Kidney glomerular epithelial cell (primary cell): Measurements from ENCODE around the gene EMILIN2.

Source experiments
- DNase-seq: peaks from one replicate; lab custom pipeline; 2025; lab: John Stamatoyannopoulos, UW

The EMILIN2 gene

DNA sequence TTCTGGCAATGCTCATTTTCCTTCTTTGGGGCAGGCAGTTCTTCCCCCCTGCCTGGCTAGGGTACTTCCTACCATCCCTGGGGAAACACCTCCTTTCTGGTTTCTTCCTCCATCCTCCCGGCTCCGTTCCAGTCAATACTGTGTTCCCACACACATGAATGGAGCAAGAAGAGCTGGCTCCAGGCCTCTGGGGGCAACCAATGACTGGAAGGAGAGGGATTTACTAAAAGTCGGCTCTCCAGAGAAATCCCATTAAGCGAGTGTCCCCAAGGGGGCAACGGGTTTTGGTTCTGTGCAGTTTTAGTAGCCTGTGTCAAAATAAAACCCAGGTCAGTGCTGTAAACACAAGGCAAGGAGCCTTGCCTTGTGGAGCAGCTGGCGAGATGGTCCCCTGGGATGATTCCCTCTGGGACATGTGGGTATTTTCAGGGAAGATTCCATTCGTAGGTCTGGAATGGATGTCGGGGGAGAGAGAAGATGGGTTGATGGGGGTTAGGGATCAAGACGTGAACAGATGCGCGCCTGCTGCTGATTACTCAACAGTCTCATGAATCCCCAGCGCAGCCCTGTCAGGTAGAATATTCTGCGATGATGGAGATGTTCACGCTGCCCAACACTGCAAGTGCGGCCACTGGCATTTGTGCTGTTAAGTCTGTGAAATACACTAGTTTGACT, 32.0 kb downstream of the EMILIN2 start:
- no peak for DNase-seq

DNA sequence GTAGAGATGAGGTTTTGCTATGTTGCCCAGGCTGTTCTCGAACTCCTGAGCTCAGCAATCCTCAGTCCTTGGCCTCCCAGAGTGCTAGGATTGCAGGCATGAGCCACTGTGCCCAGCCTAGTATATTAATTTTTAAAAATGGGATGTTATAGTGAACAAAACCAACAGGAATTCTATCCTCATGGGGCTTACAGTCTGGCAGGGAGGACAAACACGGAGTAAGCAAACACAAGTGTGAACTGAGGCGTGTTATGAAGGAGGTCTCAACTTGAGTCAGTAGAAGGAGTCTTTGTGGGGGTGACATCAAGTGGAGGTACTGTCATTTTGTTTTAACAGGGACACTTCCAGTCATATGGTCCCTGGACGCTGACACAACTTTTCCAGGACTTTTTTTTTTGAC, 33.1 kb downstream of the EMILIN2 start:
- no peak for DNase-seq

GRCh38 chr18:2880473-2880872, 33.7 kb downstream of the EMILIN2 start:
- DNase-seq: no peak

DNA sequence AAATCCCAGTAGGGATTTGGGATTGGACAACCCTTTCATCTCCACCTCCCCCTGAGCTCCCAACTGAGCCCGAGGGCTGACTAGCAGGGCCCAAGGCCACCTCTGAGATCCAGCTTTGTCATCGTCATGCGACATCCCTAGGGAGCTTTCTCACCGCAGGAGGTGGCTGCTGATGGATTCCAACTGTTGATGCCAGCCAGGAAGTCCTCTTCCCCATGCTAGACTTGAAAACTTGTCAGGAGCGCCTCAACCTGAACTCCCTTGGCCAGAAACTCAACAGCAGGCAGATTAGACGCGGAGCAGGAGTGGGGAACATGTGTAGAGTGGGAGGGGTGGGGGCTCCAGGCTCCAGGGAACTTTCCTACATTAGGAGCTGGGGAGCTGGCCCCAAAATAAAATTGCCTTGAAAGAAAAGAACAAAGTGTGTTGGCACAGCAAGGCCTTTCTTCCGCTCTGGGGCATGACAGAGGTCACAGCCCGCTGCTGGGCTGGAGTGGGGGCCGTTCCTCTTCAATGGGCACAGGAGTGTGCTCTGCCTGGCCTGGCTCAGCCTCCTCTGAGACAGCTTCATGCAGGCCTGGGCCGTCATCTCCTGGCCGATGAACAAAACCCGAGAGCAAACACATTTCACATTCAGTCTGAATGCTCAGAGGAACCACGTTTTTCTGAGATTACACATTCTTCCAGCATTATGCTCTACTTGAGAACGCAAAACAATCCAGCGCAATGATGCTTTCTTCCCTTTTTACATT, 34.5 kb downstream of the EMILIN2 start:
- peak; percentile 80 for DNase-seq

GRCh38 chr18:2881840-2882195, 35.0 kb downstream of the EMILIN2 start:
- DNase-seq: no peak

DNA sequence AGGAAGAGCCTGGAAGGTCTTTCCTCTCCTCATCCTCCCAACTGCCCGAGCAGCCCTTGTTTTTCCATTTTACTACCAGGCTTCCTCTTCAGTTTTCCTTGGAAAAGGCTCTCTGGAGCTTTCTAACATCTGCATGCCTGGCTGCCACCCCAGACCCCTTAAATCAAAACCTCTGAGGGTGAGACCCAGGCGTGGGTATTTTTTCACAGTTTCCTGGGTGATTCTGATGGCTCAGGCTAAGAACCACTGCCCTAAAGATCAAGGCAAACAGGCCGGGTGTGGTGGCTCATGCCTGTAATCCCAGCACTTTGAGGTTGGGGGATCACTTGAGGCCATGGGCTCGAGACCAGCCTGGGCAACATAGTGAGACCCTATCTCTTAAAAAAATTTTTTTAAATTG, 35.4 kb downstream of the EMILIN2 start:
- no peak for DNase-seq

- no peak for DNase-seq
Measured at GRCh38 chr18:2883076-2883735, 36.4 kb downstream of the EMILIN2 start.

- no peak for DNase-seq
Measured at GRCh38 chr18:2884706-2885285, 38.0 kb downstream of the EMILIN2 start.

DNA sequence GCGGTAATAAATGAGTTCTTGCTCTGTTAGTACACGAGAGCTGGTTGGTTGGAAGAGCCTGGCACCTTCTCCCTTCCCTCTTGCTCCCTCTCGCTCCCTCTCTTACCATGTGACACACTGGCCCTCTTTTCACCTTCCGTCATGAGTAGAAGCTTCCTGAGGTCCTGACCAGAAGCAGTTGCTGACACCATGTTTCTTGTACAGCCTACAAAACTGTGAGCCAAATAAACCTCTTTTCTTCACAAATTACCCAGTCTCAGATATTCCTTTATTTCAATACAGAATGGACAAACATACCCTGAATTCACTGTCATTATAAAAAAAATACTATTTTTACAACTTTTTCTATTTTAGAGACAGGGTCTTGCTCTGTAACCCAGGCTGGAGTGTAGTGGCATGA, 40.7 kb downstream of the EMILIN2 start:
- DNase-seq: no peak

DNA sequence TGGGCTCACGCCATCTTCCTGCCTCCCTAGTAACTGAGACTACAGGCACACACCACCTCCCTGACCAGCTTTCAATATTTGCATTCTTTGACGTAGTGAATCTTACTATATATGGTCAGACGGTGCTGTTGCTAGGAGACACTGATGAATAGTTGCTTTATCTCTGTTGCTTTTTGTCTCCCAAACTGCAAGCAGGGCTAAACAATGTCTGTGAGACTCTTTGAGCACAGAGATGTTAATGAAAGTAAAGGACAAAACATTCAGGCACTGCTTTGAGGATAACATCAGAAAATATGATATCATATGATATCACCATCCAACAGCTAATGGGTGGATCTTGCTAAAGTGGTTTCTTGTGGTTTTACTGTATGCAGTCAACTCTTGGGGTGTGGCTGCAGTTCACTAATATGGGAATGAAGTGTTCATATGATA, 43.0 kb downstream of the EMILIN2 start:
- DNase-seq: no peak

GRCh38 chr18:2890606-2891005, 43.8 kb downstream of the EMILIN2 start:
- DNase-seq: no peak

DNA sequence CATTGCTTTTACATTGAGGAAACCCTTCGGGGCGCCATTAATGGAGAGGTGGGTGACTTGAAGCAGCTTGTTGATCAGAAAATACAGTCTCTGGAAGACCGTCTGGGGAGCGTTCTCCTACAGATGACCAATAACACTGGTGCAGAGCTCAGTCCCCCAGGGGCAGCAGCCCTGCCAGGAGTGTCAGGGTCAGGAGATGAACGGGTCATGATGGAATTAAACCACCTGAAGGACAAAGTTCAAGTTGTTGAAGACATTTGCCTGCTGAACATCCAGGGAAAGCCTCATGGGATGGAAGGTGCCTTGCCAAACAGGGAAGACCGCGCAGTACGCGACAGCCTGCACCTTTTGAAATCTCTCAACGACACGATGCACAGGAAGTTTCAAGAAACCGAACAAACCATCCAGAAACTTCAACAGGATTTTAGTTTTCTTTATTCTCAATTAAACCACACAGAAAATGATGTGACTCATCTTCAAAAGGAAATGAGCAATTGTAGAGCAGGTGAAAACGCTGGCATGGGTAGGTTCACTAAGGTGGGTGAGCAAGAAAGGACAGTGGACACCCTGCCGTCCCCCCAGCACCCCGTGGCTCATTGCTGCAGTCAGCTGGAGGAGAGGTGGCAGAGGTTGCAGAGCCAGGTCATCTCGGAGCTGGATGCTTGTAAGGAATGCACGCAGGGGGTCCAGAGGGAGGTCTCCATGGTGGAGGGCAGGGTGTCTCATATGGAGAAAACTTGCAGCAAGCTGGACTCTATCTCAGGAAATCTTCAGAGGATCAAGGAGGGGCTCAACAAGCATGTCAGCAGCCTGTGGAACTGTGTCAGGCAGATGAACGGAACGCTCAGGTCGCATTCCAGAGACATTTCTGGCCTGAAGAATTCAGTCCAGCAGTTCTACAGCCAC, 45.0 kb downstream of the EMILIN2 start:
- no peak for DNase-seq

DNA sequence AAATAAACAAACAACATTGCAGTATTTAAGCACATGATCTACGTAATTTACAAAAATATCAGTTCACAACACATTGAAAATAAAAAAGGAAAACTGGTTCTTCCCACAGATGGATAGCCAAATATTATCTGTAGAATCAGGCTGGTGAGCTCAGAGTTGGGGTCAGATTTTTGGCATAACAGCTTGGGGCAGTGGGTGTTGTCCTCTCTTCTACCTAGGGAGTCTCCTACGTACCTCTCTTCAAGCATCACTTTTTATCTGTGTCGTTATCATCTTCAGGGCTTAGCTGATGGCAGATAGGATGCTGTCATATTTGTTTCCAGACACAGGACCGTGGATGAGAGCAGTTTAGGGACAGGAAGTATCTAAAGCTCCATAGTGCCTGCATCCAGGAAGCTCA, 46.2 kb downstream of the EMILIN2 start:
- DNase-seq: no peak

DNA sequence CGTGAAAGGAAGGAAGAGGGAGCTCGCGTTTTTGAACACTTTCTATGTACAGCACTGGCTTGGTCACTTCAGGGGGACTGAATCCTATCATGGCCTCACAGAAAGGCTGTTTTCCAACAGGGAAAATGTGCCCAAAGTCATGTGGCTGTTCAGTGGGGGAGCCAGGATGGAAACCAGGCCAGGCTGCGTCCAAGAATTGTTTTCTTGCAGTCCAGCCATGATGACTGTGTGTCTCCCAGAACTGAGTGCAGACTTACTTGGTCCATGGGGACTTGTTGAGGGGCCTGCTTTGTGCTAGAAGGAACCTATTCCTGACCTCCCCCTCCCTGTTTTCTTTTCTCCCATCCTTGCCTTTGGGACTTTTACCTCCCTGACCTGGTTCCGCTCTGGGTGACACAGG, 46.9 kb downstream of the EMILIN2 start:
- no peak for DNase-seq

DNA sequence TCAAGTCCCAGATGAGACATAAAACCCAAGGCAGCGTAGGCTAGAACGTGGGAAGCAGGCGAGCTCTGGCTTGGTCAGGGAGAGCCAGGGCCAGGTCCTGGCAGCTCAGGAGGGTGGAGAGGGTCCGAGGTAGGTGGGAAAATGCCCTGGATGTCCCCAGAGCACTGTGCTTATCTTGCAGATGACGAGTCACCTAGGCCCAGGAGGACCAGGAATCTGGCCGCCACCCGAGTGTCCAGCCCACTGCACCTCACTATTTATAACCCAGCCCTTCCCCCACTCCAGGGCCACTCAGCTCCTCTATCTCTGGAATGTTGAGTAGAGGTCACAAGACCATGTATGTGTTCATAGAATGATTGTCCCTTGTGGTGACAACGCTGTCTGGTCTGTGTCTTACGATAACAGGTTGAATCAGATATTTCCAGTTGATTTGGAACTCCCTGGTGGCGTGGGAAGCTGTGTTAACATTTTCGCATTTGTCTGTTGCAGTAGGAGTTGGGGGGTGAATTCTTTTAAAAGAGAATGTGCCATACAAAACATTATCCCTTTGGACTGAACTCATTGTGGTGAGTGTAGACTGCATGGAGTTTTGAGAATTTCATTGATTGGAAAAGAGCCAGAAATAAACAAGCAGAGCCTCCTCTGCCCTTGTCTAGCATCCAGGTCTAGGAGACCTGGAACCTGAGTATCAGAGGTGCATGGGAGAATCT, 47.5 kb downstream of the EMILIN2 start:
- DNase-seq: no peak

DNA sequence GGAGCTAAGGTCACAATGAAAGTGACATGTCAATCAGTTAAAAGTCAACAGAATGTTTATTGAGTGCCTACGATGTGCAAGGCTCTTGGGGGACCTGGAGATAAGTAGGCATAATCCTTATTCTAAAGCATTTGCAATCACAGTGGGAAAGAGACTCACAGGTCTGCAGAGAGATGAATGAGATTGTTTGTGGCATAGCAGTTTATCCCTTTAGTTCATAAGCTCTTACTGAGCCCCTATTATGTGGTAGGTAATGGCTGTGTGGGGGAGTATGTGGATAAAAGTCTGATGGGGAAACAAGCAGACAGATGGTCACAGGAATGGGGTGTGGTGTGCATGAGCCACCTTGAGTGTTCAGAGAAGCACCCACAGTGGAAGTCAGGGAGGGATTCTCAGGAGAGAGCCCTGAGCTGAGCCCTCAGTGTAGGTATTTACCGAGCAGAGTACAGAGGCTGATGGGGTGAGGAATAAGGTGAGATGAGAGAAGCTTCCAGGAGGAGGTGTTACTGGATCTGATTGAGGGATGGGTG, 48.1 kb downstream of the EMILIN2 start:
- no peak for DNase-seq

DNA sequence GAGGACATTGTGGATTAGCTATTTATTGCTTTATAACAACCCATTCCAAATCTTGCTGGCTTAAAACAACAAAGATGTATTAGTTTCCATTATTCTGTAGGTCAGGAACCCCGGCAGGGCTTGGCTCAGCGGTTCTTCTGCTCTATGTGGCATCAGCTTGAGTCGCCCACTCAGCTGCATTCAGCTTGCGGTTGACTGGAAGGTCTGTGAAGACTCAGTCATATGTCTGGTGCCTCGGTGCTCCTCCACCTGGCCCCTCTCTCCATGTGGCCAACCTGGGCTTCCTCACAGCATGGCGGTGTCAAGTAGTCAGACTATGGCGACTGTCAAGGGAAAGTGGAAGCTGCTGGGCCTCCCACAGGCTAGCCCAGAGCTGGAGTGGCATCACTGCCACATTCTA, 48.6 kb downstream of the EMILIN2 start:
- no peak for DNase-seq

DNA sequence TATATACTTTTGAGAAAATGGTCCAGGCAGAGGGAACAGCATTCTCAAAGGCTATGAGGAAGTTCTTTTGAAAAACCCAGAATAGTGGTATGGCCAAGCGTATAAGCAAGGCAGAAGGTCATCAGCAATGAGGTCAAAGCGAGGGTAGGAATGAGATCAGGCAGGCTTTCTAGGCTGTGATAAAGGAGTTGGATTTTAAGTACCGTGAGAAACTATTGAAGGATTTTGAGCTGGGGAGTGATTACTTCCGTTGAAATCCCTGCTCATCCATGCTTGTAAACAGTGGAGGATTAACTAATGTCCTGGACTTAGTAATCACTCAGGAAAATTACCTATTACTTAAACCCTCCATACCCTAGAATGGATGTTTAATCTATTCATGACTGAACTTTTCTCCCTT, 50.2 kb downstream of the EMILIN2 start:
- peak; percentile 15 for DNase-seq

DNA sequence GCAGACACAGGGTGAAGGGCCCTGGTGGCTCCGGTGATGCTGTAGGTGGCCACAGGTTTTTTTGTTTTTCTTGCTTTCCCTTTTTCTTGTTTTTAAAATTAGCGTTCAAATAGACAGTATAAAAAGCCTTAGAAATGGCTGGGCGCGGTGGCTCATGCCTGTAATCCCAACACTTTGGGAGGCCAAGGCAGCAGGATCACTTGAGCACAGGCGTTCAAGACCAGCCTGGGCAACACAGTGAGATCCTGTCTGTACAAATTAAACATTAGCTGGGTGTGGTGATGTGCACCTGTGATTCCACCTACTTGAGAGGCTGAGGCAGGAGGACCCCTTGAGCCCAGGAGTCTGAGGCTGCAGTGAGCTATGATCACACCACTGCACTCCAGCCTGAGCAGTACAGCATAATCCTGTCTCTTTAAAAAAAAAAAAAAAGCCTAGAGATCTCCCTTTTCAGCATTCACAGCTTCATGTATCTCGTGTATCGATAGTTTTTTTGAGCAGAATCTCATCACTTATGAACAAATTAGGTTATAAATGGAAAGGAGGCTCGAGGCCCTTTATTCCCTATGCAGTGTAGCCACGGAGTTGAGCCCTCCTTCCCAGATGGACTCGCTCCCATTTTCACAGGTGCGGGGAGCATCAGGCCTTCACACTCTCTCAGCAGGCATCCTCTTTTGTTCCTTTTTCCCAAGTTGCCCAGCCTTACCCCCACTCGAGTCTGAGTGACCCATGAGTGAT, 50.8 kb downstream of the EMILIN2 start:
- peak; percentile 55 for DNase-seq

GRCh38 chr18:2898186-2898640, 51.4 kb downstream of the EMILIN2 start:
- DNase-seq: no peak
